ENCODE data around the gene TCEAL3. TPM values are rescaled to one million over a fixed set of nuclear protein-coding genes. Genes with fewer than 3 reads are reported as not detected.
"Not testable (repeated sequence)": the region's sequence is repeated elsewhere in the genome, so short reads cannot be mapped to it uniquely, and the experiment has no call there.

The TCEAL3 gene
- total RNA-seq, 4 donors from 2014 or later = 3.4 to 16.7 (median 12.4) TPM

GRCh38 chrX:103584596-103584995 is 23.2 kb upstream of the TCEAL3 start:
- Histone ChIP-seq H3K36me3 (no peaks in the 10 kb centered on the region), H3K4me3 (no peak overlapping the region), H3K9me3 (no peaks in the 10 kb centered on the region), H3K27me3 (no peaks in the 10 kb centered on the region), H3K4me1 (peaks cover 0 to 6% (median 0%) of the 10 kb centered on the region in 4 donors), H3K27ac (no peak overlapping the region)
- TF ChIP-seq, protein P1, sequence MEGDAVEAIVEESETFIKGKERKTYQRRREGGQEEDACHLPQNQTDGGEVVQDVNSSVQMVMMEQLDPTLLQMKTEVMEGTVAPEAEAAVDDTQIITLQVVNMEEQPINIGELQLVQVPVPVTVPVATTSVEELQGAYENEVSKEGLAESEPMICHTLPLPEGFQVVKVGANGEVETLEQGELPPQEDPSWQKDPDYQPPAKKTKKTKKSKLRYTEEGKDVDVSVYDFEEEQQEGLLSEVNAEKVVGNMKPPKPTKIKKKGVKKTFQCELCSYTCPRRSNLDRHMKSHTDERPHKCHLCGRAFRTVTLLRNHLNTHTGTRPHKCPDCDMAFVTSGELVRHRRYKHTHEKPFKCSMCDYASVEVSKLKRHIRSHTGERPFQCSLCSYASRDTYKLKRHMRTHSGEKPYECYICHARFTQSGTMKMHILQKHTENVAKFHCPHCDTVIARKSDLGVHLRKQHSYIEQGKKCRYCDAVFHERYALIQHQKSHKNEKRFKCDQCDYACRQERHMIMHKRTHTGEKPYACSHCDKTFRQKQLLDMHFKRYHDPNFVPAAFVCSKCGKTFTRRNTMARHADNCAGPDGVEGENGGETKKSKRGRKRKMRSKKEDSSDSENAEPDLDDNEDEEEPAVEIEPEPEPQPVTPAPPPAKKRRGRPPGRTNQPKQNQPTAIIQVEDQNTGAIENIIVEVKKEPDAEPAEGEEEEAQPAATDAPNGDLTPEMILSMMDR (IDR thresholded peaks at IDR 0.05) = no peak
- TF ChIP-seq EP300 (IDR thresholded peaks at IDR 0.05; ENCODE audit: low read depth) = no peak
- no peak for TF ChIP-seq POLR2A (IDR thresholded peaks at IDR 0.05)
- no peak for TF ChIP-seq POLR2AphosphoS5 (IDR thresholded peaks at IDR 0.05)
- intact Hi-C loops (cut with DNase I; ENCODE audit: low total_unique reads) (no loop called here), in situ Hi-C loops (cut with MboI; ENCODE audit: low pct_ligation_motif_present in 1 of 4, low pct_unique_long_range_greater_than_20kb in 1 of 4, low sequenced_read_pairs in 3 of 4) (no loop called here)
- no peak for DNase-seq
- WGBS, 2 donors (ENCODE audit: low coverage in 1 of 2) = 64% methylated on average over 3 of the region's 3 CpGs; no CpG with 5 or more reads in 1 of the 2 donors

GRCh38 chrX:103585411-103586313 is 22.1 kb upstream of the TCEAL3 start, which contains the start of gene TCEAL4:
TSS of gene TCEAL4 (plus strand) at chrX:103585515. CDS start at chrX:103586676, 1,161 bp downstream.
- Histone ChIP-seq H3K9me3 (no peaks in the 10 kb centered on the region), H3K27me3 (no peaks in the 10 kb centered on the region), H3K27ac (peak within 1 kb of the TSS; percentile 78 to 87 (median 84)), H3K4me1 (peaks cover 0 to 6% (median 0%) of the 10 kb centered on the region in 4 donors), H3K36me3 (no peaks in the 10 kb centered on the region), H3K4me3 (peak within 1 kb of the TSS; percentile 48 to 64 (median 56))
- TF ChIP-seq, protein P1 (IDR thresholded peaks at IDR 0.05) = no peak
- TF ChIP-seq POLR2A (IDR thresholded peaks at IDR 0.05) (peak; percentile 26), POLR2AphosphoS5 (IDR thresholded peaks at IDR 0.05) (peak in 2 of 3 donors; percentile 36 to 58), EP300 (IDR thresholded peaks at IDR 0.05; ENCODE audit: low read depth) (no peak)
- peak; percentile 68 for DNase-seq
- in situ Hi-C loops (cut with MboI; ENCODE audit: low pct_ligation_motif_present in 1 of 4, low pct_unique_long_range_greater_than_20kb in 1 of 4, low sequenced_read_pairs in 3 of 4) (no loop called here), intact Hi-C loops (cut with DNase I; ENCODE audit: low total_unique reads) (no loop called here)
- 30% methylated on average over 53 of the region's 56 CpGs; no CpG with 5 or more reads in 1 of the 2 donors for WGBS, 2 donors (ENCODE audit: low coverage in 1 of 2)

GRCh38 chrX:103586314-103586646 is 21.5 kb upstream of the TCEAL3 start:
- Histone ChIP-seq H3K4me1 (peaks cover 0 to 6% (median 0%) of the 10 kb centered on the region in 4 donors), H3K27me3 (no peaks in the 10 kb centered on the region), H3K4me3 (peak overlapping the region; percentile 48 to 64 (median 56)), H3K9me3 (no peaks in the 10 kb centered on the region), H3K36me3 (no peaks in the 10 kb centered on the region), H3K27ac (peak overlapping the region; percentile 78 to 87 (median 84))
- DNase-seq = no peak
- intact Hi-C loops (cut with DNase I; ENCODE audit: low total_unique reads) (no loop called here), in situ Hi-C loops (cut with MboI; ENCODE audit: low pct_ligation_motif_present in 1 of 4, low pct_unique_long_range_greater_than_20kb in 1 of 4, low sequenced_read_pairs in 3 of 4) (no loop called here)
- 40% methylated on average over 5 of the region's 5 CpGs; no CpG with 5 or more reads in 1 of the 2 donors for WGBS, 2 donors (ENCODE audit: low coverage in 1 of 2)
- no peak for TF ChIP-seq POLR2AphosphoS5 (IDR thresholded peaks at IDR 0.05)
- TF ChIP-seq, protein P1 (IDR thresholded peaks at IDR 0.05) = no peak
- no peak for TF ChIP-seq EP300 (IDR thresholded peaks at IDR 0.05; ENCODE audit: low read depth)

DNA sequence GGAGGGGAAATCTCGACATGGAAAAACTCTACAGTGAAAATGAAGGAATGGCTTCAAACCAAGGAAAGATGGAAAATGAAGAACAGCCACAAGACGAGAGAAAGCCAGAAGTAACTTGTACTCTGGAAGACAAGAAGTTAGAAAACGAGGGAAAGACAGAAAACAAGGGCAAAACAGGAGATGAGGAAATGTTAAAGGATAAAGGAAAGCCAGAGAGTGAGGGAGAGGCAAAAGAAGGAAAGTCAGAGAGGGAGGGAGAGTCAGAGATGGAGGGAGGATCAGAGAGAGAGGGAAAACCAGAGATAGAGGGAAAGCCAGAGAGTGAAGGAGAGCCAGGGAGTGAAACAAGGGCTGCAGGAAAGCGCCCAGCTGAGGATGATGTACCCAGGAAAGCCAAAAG is 21.1 kb upstream of the TCEAL3 start:
- Histone ChIP-seq H3K36me3 (no peaks in the 10 kb centered on the region), H3K27me3 (no peaks in the 10 kb centered on the region), H3K27ac (peak overlapping the region; percentile 78 to 87 (median 84)), H3K4me1 (peaks cover 0 to 6% (median 0%) of the 10 kb centered on the region in 4 donors), H3K9me3 (no peaks in the 10 kb centered on the region), H3K4me3 (peak overlapping the region in 2 of 4 donors; percentile 57 to 64)
- no peak for DNase-seq
- in situ Hi-C loops (cut with MboI; ENCODE audit: low pct_ligation_motif_present in 1 of 4, low pct_unique_long_range_greater_than_20kb in 1 of 4, low sequenced_read_pairs in 3 of 4) = no loop called here
- TF ChIP-seq POLR2A (IDR thresholded peaks at IDR 0.05) = no peak
- TF ChIP-seq, protein P1 (IDR thresholded peaks at IDR 0.05) = no peak
- TF ChIP-seq EP300 (IDR thresholded peaks at IDR 0.05; ENCODE audit: low read depth) = no peak
- TF ChIP-seq POLR2AphosphoS5 (IDR thresholded peaks at IDR 0.05) = no peak
- intact Hi-C loops (cut with DNase I; ENCODE audit: low total_unique reads) = no loop called here
- 51% methylated on average over 4 of the region's 4 CpGs; no CpG with 5 or more reads in 1 of the 2 donors for WGBS, 2 donors (ENCODE audit: low coverage in 1 of 2)

- 97 to 100% methylated on average over 1 of the region's 1 CpG for WGBS, 2 donors (ENCODE audit: low coverage in 1 of 2)
- H3K9me3 ChIP-seq; H3K4me3 ChIP-seq; DNase-seq; H3K4me1 ChIP-seq; H3K36me3 ChIP-seq; intact Hi-C loops (cut with DNase I; ENCODE audit: low total_unique reads); H3K27me3 ChIP-seq; in situ Hi-C loops (cut with MboI; ENCODE audit: low pct_ligation_motif_present in 1 of 4, low pct_unique_long_range_greater_than_20kb in 1 of 4, low sequenced_read_pairs in 3 of 4); H3K27ac ChIP-seq: not testable (repeated sequence)
Observed at GRCh38 chrX:103592295-103592694, 15.5 kb upstream of the TCEAL3 start.

DNA sequence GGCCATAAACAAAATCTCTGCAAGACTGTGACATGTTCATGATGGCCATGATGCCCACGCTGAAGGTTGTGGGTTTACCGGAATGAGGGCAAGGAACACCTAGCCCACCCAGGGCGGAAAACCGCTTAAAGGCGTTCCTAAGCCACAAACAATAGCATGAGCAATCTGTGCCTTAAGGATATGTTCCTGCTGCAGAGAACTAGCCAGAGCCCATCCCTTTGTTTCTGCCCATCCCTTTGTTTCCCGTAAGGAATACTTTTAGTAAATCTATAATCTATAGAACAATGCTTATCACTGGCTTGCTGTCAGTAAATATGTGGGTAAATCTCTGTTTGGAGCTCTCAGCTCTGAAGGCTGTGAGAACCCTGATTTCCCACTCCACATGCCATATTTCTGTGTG is 12.6 kb upstream of the TCEAL3 start:
- H3K27ac ChIP-seq; H3K9me3 ChIP-seq; DNase-seq; in situ Hi-C loops (cut with MboI; ENCODE audit: low pct_ligation_motif_present in 1 of 4, low pct_unique_long_range_greater_than_20kb in 1 of 4, low sequenced_read_pairs in 3 of 4); H3K4me3 ChIP-seq; intact Hi-C loops (cut with DNase I; ENCODE audit: low total_unique reads); H3K36me3 ChIP-seq; H3K4me1 ChIP-seq; H3K27me3 ChIP-seq: not testable (repeated sequence)
- 94% methylated on average over 6 of the region's 6 CpGs; no CpG with 5 or more reads in 1 of the 2 donors for WGBS, 2 donors (ENCODE audit: low coverage in 1 of 2)
